Vagina (tissue), 2 donors: ENCODE data around the gene VWF. TPM values are rescaled to one million over a fixed set of nuclear protein-coding genes. Genes with fewer than 3 reads are reported as not detected.

Experiments
- DNase-seq, 2 donors: peaks; one replicate each; pipeline ENCODE4 v3.0.0-alpha.2; 2017; ENCODE audit errors: extremely low spot score in 2 of 2
- H3K27ac ChIP-seq: fragments of 200-600 bp; sonication (generic); one replicate; pipeline ENCODE4 v1.5.1; 2019
- H3K27me3 ChIP-seq: fragments of 200-600 bp; sonication (generic); one replicate; pipeline ENCODE4 v1.5.1; 2019
- H3K36me3 ChIP-seq, 2 donors: fragments of 200-600 bp; sonication (generic); one replicate each; pipeline ENCODE4 v1.5.1; 2017 to 2019
- H3K4me1 ChIP-seq: fragments of 200-600 bp; sonication (generic); one replicate; pipeline ENCODE4 v1.5.1; 2019
- H3K4me3 ChIP-seq, 2 donors: fragments of 200-600 bp; sonication (generic); 1 replicate in 1 of 2; 2 replicates in 1 of 2; pipeline ENCODE4 v1.5.1; 2016 to 2019
- H3K9me3 ChIP-seq: fragments of 200-600 bp; sonication (generic); one replicate; pipeline ENCODE4 v1.5.1; 2019
- POLR2A ChIP-seq, 2 donors: fragments of 450-650 bp; IDR thresholded peaks; one replicate each; pipeline ENCODE4 v1.6.1; 2017; ENCODE audit warnings: antibody characterized with exemption in 2 of 2, mild to moderate bottlenecking in 2 of 2, moderate library complexity in 2 of 2
- POLR2AphosphoS5 ChIP-seq, 2 donors: sonication (generic); formaldehyde crosslinking; IDR thresholded peaks; one replicate each; pipeline ENCODE4 v1.9.0; 2017; ENCODE audit warnings: antibody characterized with exemption in 2 of 2, mild to moderate bottlenecking in 2 of 2, low read depth in 1 of 2; ENCODE audit not compliant: insufficient read depth in 1 of 2
- intact Hi-C: fragments of 100-400 bp; cut with DNase I; formaldehyde crosslinking; loops from one replicate; pipeline ENCODE4 v1.15.1; 2023
- total RNA-seq: library from RNA; depleted of rRNA; stranded (reverse); fragments of >200 nt; gene quantifications from one replicate; pipeline ENCODE4 v1.2.3, GENCODE V29; 2016
- TF ChIP-seq, protein P1 (sequence below), 3 experiments: fragments of 450-650 bp in 2 of 3; fragments of 200-600 bp in 1 of 3; sonication (generic) in 1 of 3; IDR thresholded peaks; one replicate each; pipeline ENCODE4 v1.5.1; 2017 to 2019; ENCODE audit warnings: antibody characterized with exemption in 3 of 3, mild to moderate bottlenecking in 2 of 3, moderate library complexity in 2 of 3

Gene VWF
- total RNA-seq, 1 donor from 2014 or later: 334 TPM

DNA sequence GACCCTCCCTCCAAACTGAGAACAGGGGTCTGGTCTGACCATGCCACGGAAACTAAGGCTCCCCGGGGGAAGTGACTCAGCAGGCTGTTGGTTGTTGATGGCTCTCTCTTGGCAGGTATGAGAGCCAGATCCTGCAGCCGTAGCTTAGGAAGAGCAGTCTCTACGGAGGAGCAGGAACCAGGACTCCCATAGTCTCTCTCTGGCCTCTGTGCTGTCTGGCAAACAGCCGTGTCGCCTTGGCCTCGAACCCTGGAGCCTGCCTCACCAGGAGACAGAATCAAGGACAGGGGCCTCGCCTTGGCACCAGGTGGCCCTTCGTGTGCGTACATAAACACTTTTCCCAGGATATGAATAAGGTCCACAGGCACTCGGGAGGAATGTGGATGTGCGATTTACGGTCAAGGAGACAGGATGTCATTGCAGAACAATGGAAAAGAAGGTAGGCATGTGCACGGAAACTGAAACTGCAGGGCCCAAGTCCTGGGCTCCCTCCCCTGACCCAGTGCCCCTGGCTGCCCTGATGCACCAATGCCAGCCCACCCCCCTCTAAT is 7.9 kb downstream of the VWF start:
- no peak for DNase-seq
- intact Hi-C loops: no loop called here
- Histone ChIP-seq H3K4me3 (no peak overlapping the region), H3K9me3 (no peaks in the 10 kb centered on the region), H3K36me3 (no peaks in the 10 kb centered on the region), H3K27ac (no peak overlapping the region), H3K27me3 (no peaks in the 10 kb centered on the region), H3K4me1 (no peaks in the 10 kb centered on the region)
- peak; percentile 35 to 61 for TF ChIP-seq POLR2AphosphoS5 (IDR thresholded peaks at IDR 0.05; ENCODE audit: insufficient read depth in 1 of 2, low read depth in 1 of 2)
- TF ChIP-seq, protein P1, sequence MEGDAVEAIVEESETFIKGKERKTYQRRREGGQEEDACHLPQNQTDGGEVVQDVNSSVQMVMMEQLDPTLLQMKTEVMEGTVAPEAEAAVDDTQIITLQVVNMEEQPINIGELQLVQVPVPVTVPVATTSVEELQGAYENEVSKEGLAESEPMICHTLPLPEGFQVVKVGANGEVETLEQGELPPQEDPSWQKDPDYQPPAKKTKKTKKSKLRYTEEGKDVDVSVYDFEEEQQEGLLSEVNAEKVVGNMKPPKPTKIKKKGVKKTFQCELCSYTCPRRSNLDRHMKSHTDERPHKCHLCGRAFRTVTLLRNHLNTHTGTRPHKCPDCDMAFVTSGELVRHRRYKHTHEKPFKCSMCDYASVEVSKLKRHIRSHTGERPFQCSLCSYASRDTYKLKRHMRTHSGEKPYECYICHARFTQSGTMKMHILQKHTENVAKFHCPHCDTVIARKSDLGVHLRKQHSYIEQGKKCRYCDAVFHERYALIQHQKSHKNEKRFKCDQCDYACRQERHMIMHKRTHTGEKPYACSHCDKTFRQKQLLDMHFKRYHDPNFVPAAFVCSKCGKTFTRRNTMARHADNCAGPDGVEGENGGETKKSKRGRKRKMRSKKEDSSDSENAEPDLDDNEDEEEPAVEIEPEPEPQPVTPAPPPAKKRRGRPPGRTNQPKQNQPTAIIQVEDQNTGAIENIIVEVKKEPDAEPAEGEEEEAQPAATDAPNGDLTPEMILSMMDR (IDR thresholded peaks at IDR 0.05): no peak
- no peak for TF ChIP-seq POLR2A (IDR thresholded peaks at IDR 0.05)

DNA sequence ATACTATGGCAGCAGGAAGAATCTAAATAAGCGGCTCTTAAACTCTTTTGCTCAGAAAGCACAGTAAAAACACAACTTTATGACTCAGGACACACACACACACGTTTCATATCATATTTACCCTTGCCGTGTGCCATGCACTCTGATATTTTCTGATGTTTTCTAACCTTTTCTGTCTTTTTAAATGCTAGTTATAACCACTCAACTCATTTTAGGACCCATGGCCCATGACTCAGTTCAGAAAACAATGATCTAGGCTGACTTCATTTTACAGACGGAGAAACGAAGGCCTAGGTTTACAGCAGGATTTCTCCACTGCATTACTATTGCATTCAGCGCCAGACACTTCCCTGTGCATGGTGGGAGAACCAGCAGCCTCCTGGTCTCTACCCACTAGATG is 9.1 kb downstream of the VWF start:
- intact Hi-C loops: no loop called here
- Histone ChIP-seq H3K36me3 (no peaks in the 10 kb centered on the region), H3K27ac (no peak overlapping the region), H3K4me3 (no peak overlapping the region), H3K9me3 (no peaks in the 10 kb centered on the region), H3K27me3 (no peaks in the 10 kb centered on the region), H3K4me1 (no peaks in the 10 kb centered on the region)
- no peak for DNase-seq
- TF ChIP-seq, protein P1 (IDR thresholded peaks at IDR 0.05): no peak
- no peak for TF ChIP-seq POLR2A (IDR thresholded peaks at IDR 0.05)
- no peak for TF ChIP-seq POLR2AphosphoS5 (IDR thresholded peaks at IDR 0.05; ENCODE audit: insufficient read depth in 1 of 2, low read depth in 1 of 2)

DNA sequence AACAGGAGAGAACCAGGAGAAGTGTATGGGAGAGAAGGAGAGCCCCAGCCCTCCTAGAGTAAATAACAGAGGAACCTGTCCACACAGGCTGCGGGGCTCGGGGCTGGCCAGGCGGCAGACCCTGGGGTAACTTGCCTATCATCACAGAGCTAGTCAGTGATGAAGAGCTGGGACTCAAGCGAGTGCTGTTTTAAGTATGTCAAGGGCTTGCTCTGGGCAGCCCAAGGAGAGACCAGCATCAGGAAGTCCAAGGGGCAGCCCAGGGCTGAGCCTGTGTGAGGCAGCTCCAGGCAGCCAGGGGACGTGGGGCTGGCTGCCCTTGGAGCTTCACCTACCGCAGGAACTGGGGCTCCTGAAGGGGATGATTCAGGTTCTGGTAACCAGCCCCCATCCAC is 10.0 kb downstream of the VWF start:
- H3K27ac ChIP-seq: no peak overlapping the region
- H3K27me3 ChIP-seq: no peaks in the 10 kb centered on the region
- TF ChIP-seq, protein P1 (IDR thresholded peaks at IDR 0.05): no peak
- TF ChIP-seq POLR2A (IDR thresholded peaks at IDR 0.05) (no peak), POLR2AphosphoS5 (IDR thresholded peaks at IDR 0.05; ENCODE audit: insufficient read depth in 1 of 2, low read depth in 1 of 2) (no peak)
- DNase-seq: no peak
- intact Hi-C loops: no loop called here
- no peak overlapping the region for H3K4me3 ChIP-seq
- no peaks in the 10 kb centered on the region for H3K4me1 ChIP-seq
- no peaks in the 10 kb centered on the region for H3K9me3 ChIP-seq
- no peaks in the 10 kb centered on the region for H3K36me3 ChIP-seq

DNA sequence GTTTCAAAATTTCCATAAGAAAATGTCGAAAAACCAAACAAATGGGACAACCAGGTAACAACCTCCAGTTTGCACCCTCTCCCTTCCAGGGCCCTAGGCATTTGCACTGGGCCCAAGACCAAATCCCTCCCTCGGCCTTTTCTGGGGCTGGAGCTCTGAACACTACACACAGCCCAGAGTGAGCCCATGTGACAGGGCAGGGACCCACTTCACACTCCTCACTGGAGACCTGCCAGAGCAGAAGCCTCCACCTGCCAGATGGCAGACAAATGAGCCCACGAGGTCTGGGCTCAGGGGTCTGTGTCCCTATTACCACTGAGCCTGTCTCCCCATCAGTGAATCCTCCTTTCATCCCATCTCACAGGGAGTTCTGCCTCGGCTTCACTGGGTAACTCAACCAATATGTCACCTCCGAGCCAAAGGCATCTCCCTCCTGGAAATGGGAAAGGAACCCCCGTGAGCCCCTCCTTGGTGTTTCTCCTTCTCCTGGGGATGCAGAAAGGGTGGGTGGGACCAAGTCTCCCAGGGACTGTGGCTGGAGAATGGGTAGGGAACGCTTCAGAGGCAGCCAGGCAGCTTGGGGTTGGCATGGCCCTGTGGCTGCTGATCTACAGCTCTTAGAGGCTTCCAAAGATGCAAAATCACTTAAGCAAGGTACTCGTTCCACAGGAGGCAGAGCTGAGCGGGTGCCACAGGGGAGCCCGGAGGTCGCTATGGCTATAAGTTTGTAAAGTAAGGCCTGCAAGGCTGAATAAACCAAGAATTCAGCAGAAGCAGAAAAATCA is 10.6 kb downstream of the VWF start:
- H3K4me1 ChIP-seq: no peaks in the 10 kb centered on the region
- no peaks in the 10 kb centered on the region for H3K27me3 ChIP-seq
- TF ChIP-seq, protein P1 (IDR thresholded peaks at IDR 0.05): no peak
- no peak for TF ChIP-seq POLR2AphosphoS5 (IDR thresholded peaks at IDR 0.05; ENCODE audit: insufficient read depth in 1 of 2, low read depth in 1 of 2)
- no peak for TF ChIP-seq POLR2A (IDR thresholded peaks at IDR 0.05)
- no peaks in the 10 kb centered on the region for H3K9me3 ChIP-seq
- H3K27ac ChIP-seq: no peak overlapping the region
- intact Hi-C loops: no loop called here
- H3K36me3 ChIP-seq: no peaks in the 10 kb centered on the region
- no peak overlapping the region for H3K4me3 ChIP-seq
- no peak for DNase-seq

DNA sequence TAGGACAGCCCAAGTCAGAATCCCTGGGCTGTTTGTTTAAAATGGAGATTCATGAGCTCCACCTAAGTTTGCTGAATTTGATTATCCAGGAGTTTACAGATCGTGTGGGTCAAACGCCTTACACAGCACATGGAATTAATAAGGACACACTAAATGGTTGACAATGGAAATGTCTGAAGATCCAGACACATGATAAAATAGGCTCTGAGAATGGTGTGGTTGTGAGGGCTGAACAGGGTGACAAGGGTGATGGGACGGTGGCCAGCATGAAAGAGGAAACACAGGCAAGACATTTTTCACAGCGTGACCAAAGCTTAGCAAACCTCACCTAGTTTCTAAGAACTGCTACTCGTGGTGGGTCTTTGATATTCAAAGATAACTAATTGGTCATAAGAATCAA is 12.5 kb downstream of the VWF start:
- Histone ChIP-seq H3K27me3 (no peaks in the 10 kb centered on the region), H3K4me1 (no peaks in the 10 kb centered on the region), H3K9me3 (no peaks in the 10 kb centered on the region), H3K4me3 (no peak overlapping the region), H3K36me3 (no peaks in the 10 kb centered on the region), H3K27ac (no peak overlapping the region)
- intact Hi-C loops: no loop called here
- TF ChIP-seq POLR2A (IDR thresholded peaks at IDR 0.05): no peak
- TF ChIP-seq, protein P1 (IDR thresholded peaks at IDR 0.05): no peak
- TF ChIP-seq POLR2AphosphoS5 (IDR thresholded peaks at IDR 0.05; ENCODE audit: insufficient read depth in 1 of 2, low read depth in 1 of 2): no peak
- no peak for DNase-seq
